Measurements from ENCODE around the gene NENF. TPM values are rescaled to one million over a fixed set of nuclear protein-coding genes. Genes with fewer than 3 reads are reported as not detected.

Gene NENF
- polyA plus RNA-seq, 1 donor (not counting 4 experiments of a cell fraction or from before 2014, with no cell fraction given): 65.6 TPM

DNA sequence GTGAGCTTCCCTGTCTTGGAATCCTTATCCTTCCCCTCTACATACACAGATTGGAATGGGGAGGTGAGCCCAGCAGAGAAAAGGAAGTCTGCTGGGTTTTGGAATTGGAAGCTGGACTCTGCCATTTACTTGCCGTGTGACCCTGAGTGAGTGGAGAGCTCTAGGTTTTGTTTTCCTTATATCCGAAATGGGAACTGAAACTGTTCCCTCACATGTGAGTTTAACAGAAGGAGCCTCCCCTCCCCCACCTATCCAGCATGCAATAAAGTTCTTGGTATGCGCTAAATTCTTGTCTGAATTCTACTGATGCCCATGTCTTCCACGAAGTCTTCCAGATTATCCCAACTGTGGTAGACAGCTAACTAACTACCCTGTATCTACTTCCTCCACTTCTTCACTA, 58.7 kb downstream of the NENF start:
- Histone ChIP-seq H3K9ac (ENCODE audit: control insufficient read depth, extremely low read depth, insufficient read depth, low read length) (no peak overlapping the region), H3K9me1 (ENCODE audit: control insufficient read depth, extremely low read depth, insufficient read depth, low read length) (no peaks in the 10 kb centered on the region), H3K27me3 (ENCODE audit: control insufficient read depth, extremely low read depth, insufficient read depth, low read length) (no peaks in the 10 kb centered on the region), H3K4me2 (ENCODE audit: control insufficient read depth, extremely low read depth, insufficient read depth, low read depth, low read length) (no peak overlapping the region), H4K20me1 (ENCODE audit: control insufficient read depth, extremely low read depth, insufficient read depth, low read length) (no peaks in the 10 kb centered on the region), H3K79me2 (ENCODE audit: control insufficient read depth, insufficient read depth, low read length) (no peaks in the 10 kb centered on the region), H3K36me3 (ENCODE audit: control insufficient read depth in 2 of 2, extremely low read depth in 1 of 2, insufficient read depth in 2 of 2, low read length in 2 of 2) (no peaks in the 10 kb centered on the region), H3K4me1 (ENCODE audit: control insufficient read depth, extremely low read depth, insufficient read depth, low read length) (peaks cover 4% of the 10 kb centered on the region), H3K9me3 (ENCODE audit: control insufficient read depth, low read depth, low read length) (no peaks in the 10 kb centered on the region), H3K4me3 (ENCODE audit: control insufficient read depth in 2 of 3, extremely low read depth in 1 of 3, insufficient read depth in 2 of 3, low read depth in 1 of 3, low read length in 3 of 3) (no peak overlapping the region), H2AFZ (ENCODE audit: control insufficient read depth, low read length) (no peak overlapping the region), H3K27ac (ENCODE audit: control insufficient read depth, insufficient read depth, low read length) (no peak overlapping the region)
- FAIRE-seq (no peak), DNase-seq (ENCODE audit: low read depth, low spot score) (no peak)
- dilution Hi-C loops (cut with MboI; ENCODE audit: extremely low pct_ligation_motif_present, low sequenced_read_pairs): no loop called here
- TF ChIP-seq EZH2 (IDR thresholded peaks at IDR 0.05; ENCODE audit: low read length): no peak
- TF ChIP-seq, protein P1, sequence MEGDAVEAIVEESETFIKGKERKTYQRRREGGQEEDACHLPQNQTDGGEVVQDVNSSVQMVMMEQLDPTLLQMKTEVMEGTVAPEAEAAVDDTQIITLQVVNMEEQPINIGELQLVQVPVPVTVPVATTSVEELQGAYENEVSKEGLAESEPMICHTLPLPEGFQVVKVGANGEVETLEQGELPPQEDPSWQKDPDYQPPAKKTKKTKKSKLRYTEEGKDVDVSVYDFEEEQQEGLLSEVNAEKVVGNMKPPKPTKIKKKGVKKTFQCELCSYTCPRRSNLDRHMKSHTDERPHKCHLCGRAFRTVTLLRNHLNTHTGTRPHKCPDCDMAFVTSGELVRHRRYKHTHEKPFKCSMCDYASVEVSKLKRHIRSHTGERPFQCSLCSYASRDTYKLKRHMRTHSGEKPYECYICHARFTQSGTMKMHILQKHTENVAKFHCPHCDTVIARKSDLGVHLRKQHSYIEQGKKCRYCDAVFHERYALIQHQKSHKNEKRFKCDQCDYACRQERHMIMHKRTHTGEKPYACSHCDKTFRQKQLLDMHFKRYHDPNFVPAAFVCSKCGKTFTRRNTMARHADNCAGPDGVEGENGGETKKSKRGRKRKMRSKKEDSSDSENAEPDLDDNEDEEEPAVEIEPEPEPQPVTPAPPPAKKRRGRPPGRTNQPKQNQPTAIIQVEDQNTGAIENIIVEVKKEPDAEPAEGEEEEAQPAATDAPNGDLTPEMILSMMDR (optimal IDR thresholded peaks at IDR 0.05 in 1 of 3, IDR thresholded peaks at IDR 0.05 in 1 of 3, conservative IDR thresholded peaks at IDR 0.05 in 1 of 3; ENCODE audit: extremely low read depth in 1 of 3, insufficient read depth in 2 of 3, low read length in 3 of 3): no peak

Other genes with a start within 250 kb of the NENF start
- gene PPP2R5A, start 147.5 kb upstream of the NENF start, polyA plus RNA-seq: 12.0 to 26.2 TPM (median 16.8 TPM) in 3 replicates
- gene PACC1, start 18.0 kb upstream of the NENF start, polyA plus RNA-seq: 11.5 to 16.5 TPM (median 12.7 TPM) in 3 replicates
- 1.6 to 65.7 TPM (median 45.1 TPM) in 3 replicates for gene ATF3, start 175.8 kb downstream of the NENF start, polyA plus RNA-seq

All from keratinocyte (primary cell).